GM21619 (cell line): Measurements from ENCODE around the gene USP7.
A peak's percentile ranks its signal among the peaks of the same experiment; 100 is the strongest.
"Not testable (repeated sequence)": the region's sequence is repeated elsewhere in the genome, so short reads cannot be mapped to it uniquely, and the experiment has no call there.

Experiments used
- ATAC-seq: cut with Tn5 transposase; IDR thresholded peaks from one replicate; pipeline ENCODE4 v1.9.1; 2021; ENCODE audit not compliant: unreplicated experiment

The USP7 gene

GRCh38 chr16:8975039-8975438 is 11.3 kb upstream of the USP7 start:
- ATAC-seq = no peak

- no peak for ATAC-seq
Measured at GRCh38 chr16:8972843-8973586, 9.3 kb upstream of the USP7 start.

GRCh38 chr16:8971416-8971815 is 7.7 kb upstream of the USP7 start:
- no peak for ATAC-seq

GRCh38 chr16:8969202-8969897 is 5.6 kb upstream of the USP7 start:
- ATAC-seq = not testable (repeated sequence)

GRCh38 chr16:8968054-8968453 is 4.3 kb upstream of the USP7 start:
- not testable (repeated sequence) for ATAC-seq

GRCh38 chr16:8967132-8967821 is 3.6 kb upstream of the USP7 start:
- ATAC-seq = no peak

GRCh38 chr16:8966817-8967131 is 3.1 kb upstream of the USP7 start:
- no peak for ATAC-seq

- ATAC-seq = no peak
Measured at GRCh38 chr16:8964462-8964861, 756 bp upstream of the USP7 start.

GRCh38 chr16:8963010-8963820 is 491 bp downstream of the USP7 start:
- ATAC-seq = peak; percentile 0

GRCh38 chr16:8962393-8963009 is 1.2 kb downstream of the USP7 start:
- ATAC-seq = no peak

GRCh38 chr16:8961811-8962390 is 1.8 kb downstream of the USP7 start:
- no peak for ATAC-seq

GRCh38 chr16:8960788-8961109 is 3.0 kb downstream of the USP7 start:
- no peak for ATAC-seq

GRCh38 chr16:8959921-8960787 is 3.6 kb downstream of the USP7 start:
- ATAC-seq = no peak

GRCh38 chr16:8958344-8959167 is 5.2 kb downstream of the USP7 start:
- no peak for ATAC-seq

- ATAC-seq = no peak
Measured at GRCh38 chr16:8957509-8958157, 6.1 kb downstream of the USP7 start.

GRCh38 chr16:8957063-8957397 is 6.7 kb downstream of the USP7 start:
- no peak for ATAC-seq

GRCh38 chr16:8956265-8957062 is 7.2 kb downstream of the USP7 start:
- ATAC-seq = no peak

- no peak for ATAC-seq
Measured at GRCh38 chr16:8955828-8956227, 7.9 kb downstream of the USP7 start.
